HL-60 (cell line): ENCODE data around the gene C4orf33.

Experiments used
- DNase-seq, 2 experiments: peaks; one replicate each; pipeline ENCODE4 v3.0.0-alpha.2; 2010 to 2020; ENCODE audit warnings: low read depth in 1 of 2, low spot score in 1 of 2
- H3K27ac ChIP-seq: fragments of 250-450 bp; sonication (Bioruptor Pico); replicated peaks from 2 replicates; pipeline ENCODE4 v1.5.1; 2020; ENCODE audit warnings: mild to moderate bottlenecking, moderate library complexity
- H3K27me3 ChIP-seq: fragments of 250-450 bp; sonication (Bioruptor Pico); 2 replicates; pipeline ENCODE4 v1.5.1; 2021; ENCODE audit warnings: mild to moderate bottlenecking, moderate library complexity; ENCODE audit not compliant: insufficient read depth, poor library complexity, severe bottlenecking
- H3K4me3 ChIP-seq: replicated peaks from 2 replicates; pipeline ENCODE4 v1.5.1; 2011; ENCODE audit warnings: mild to moderate bottlenecking, control low read depth, low read length; ENCODE audit not compliant: insufficient read depth
- CTCF ChIP-seq: IDR thresholded peaks from one replicate; pipeline ENCODE4 v1.5.1; 2011; ENCODE audit warnings: low read length, control low read depth, inconsistent platforms; ENCODE audit not compliant: insufficient read depth
- GABPA ChIP-seq: IDR thresholded peaks from 2 replicates; pipeline ENCODE4 v1.6.1; 2012; ENCODE audit warnings: low read depth
- POLR2AphosphoS5 ChIP-seq: IDR thresholded peaks from 2 replicates; pipeline ENCODE4 v1.6.1; 2012; ENCODE audit warnings: low read depth
- REST ChIP-seq: IDR thresholded peaks from 2 replicates; pipeline ENCODE4 v1.6.1; 2012; ENCODE audit warnings: low read depth; ENCODE audit not compliant: insufficient replicate concordance
- SPI1 ChIP-seq: IDR thresholded peaks from 2 replicates; pipeline ENCODE4 v1.6.1; 2012; ENCODE audit warnings: low read depth, mild to moderate bottlenecking, borderline replicate concordance

The C4orf33 gene

GRCh38 chr4:129098531-129099001 lies 2.6 kb downstream of the C4orf33 start:
- no peak overlapping the region for H3K4me3 ChIP-seq
- H3K27me3 ChIP-seq: no peaks in the 10 kb centered on the region
- DNase-seq: no peak
- H3K27ac ChIP-seq: no peak overlapping the region
- TF ChIP-seq CTCF (no peak), REST (no peak), GABPA (no peak), SPI1 (no peak), POLR2AphosphoS5 (no peak)

GRCh38 chr4:129109965-129110824 lies 14.2 kb downstream of the C4orf33 start:
- no peak for DNase-seq
- TF ChIP-seq GABPA: no peak
- TF ChIP-seq POLR2AphosphoS5: no peak
- no peak for TF ChIP-seq REST
- TF ChIP-seq SPI1: no peak
- TF ChIP-seq CTCF: no peak

GRCh38 chr4:129110931-129111330 lies 15.0 kb downstream of the C4orf33 start:
- H3K27me3 ChIP-seq: no peaks in the 10 kb centered on the region
- no peak for TF ChIP-seq GABPA
- no peak for TF ChIP-seq SPI1
- no peak for TF ChIP-seq CTCF
- TF ChIP-seq POLR2AphosphoS5: no peak
- TF ChIP-seq REST: no peak
- no peak overlapping the region for H3K4me3 ChIP-seq
- DNase-seq: no peak
- H3K27ac ChIP-seq: no peak overlapping the region

More at GRCh38 chr4:129109965-129110824, 14.2 kb downstream of the C4orf33 start:
- no peaks in the 10 kb centered on the region for H3K27me3 ChIP-seq
- no peak overlapping the region for H3K27ac ChIP-seq
- H3K4me3 ChIP-seq: no peak overlapping the region
